Keratinocyte (primary cell): Measurements from ENCODE around the gene KCNF1.

Experiments used
- CTCF ChIP-seq, 3 experiments: IDR thresholded peaks in 1 of 3; conservative IDR thresholded peaks in 1 of 3; optimal IDR thresholded peaks in 1 of 3; 2 replicates in 2 of 3; 3 replicates in 1 of 3; pipeline versions ENCODE3 to v1.5.1; 2011; ENCODE audit warnings: low read length in 3 of 3, mild to moderate bottlenecking in 3 of 3, moderate library complexity in 2 of 3, control low read depth in 1 of 3, inconsistent platforms in 1 of 3; ENCODE audit not compliant: insufficient read depth in 2 of 3; ENCODE audit errors: extremely low read depth in 1 of 3
- EZH2 ChIP-seq: IDR thresholded peaks from one replicate; pipeline ENCODE4 v1.6.1; 2012; ENCODE audit warnings: inconsistent platforms, mild to moderate bottlenecking, low read length, moderate library complexity

- TF ChIP-seq EZH2 = no peak
- TF ChIP-seq CTCF (optimal IDR thresholded peaks at IDR 0.05 in 1 of 3, IDR thresholded peaks at IDR 0.05 in 1 of 3, conservative IDR thresholded peaks at IDR 0.05 in 1 of 3; ENCODE audit: extremely low read depth in 1 of 3, insufficient read depth in 2 of 3, low read length in 3 of 3) = no peak
Observed at GRCh38 chr2:10934308-10934978, 22.7 kb downstream of the KCNF1 start.
